ENCODE data around the gene ZNF546.
A peak's percentile ranks its signal among the peaks of the same experiment; 100 is the strongest.

Gene ZNF546

DNA sequence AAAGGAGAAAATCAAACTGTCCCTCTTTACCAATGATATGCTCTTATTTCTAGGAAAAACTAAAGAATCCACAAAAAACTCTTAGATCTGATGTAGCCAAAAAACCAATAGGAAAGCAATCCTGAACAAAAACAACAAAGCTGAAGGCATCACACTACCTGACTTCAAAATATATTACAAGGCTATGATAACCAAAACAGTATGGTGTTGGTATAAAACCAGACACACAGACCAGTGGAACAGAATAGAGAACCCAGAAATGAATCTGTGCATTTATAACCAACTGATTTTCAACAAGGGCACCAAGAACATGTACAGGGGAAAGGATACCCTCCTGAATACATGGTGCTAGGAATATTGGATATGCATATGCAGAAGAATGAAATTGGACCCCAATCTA lies 9.7 kb upstream of the ZNF546 start:
- Histone ChIP-seq H4K8ac (ENCODE audit: low read depth, low read length) (no peak overlapping the region), H3K36me3 (ENCODE audit: control insufficient read depth, insufficient read depth, low read length) (peaks cover 2% of the 10 kb centered on the region), H3K79me1 (ENCODE audit: low read length) (peaks cover 3% of the 10 kb centered on the region), H3K23ac (ENCODE audit: low read length) (no peak overlapping the region), H3K4me1 (ENCODE audit: control insufficient read depth, low read depth, low read length) (no peaks in the 10 kb centered on the region), H2BK15ac (replicated peaks; ENCODE audit: low read depth) (no peak overlapping the region), H3K18ac (ENCODE audit: low read length) (no peak overlapping the region), H2AK5ac (ENCODE audit: low read length) (no peak overlapping the region), H4K5ac (ENCODE audit: low read length) (no peak overlapping the region), H3K79me2 (ENCODE audit: control insufficient read depth, insufficient read depth, low read length) (no peaks in the 10 kb centered on the region), H3K4ac (ENCODE audit: low read depth, low read length) (no peak overlapping the region), H3K4me2 (ENCODE audit: low read length) (no peak overlapping the region), H3K9ac (ENCODE audit: low read length) (no peak overlapping the region), H3K4me3 (ENCODE audit: low read length) (no peak overlapping the region), H2BK5ac (ENCODE audit: low read length) (no peak overlapping the region), H2BK120ac (ENCODE audit: low read depth, low read length) (no peak overlapping the region), H3K27me3 (ENCODE audit: insufficient read depth, low read length, poor library complexity) (no peaks in the 10 kb centered on the region), H3K27ac (ENCODE audit: low read depth, low read length) (no peak overlapping the region), H3K56ac (ENCODE audit: low read length) (no peak overlapping the region)
- DNase-seq = no peak

DNA sequence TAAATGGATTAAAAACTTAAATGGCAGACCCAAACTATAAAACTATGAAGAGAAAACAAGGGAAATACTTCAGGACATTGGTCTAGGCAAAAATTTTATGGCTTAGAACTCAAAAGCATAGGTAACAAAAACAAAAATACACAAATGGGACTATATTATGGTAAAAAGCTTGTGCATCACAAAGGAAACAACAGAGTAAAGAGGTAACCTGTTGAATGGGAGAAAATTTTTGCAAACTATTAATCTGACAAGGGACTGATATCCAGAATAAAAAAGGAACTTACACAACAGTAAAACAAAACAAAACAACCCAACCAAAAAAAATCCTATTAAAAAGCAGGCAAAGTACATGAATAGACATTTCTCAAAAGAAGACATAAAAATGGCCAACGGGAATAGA lies 9.3 kb upstream of the ZNF546 start:
- H2BK15ac ChIP-seq (replicated peaks; ENCODE audit: low read depth) = no peak overlapping the region
- H3K18ac ChIP-seq (ENCODE audit: low read length) = no peak overlapping the region
- H3K79me2 ChIP-seq (ENCODE audit: control insufficient read depth, insufficient read depth, low read length) = no peaks in the 10 kb centered on the region
- no CpG with 5 or more reads among the region's 1 CpG for WGBS (ENCODE audit: extremely low coverage, insufficient coverage, low lambda C conversion rate)
- H2BK120ac ChIP-seq (ENCODE audit: low read depth, low read length) = no peak overlapping the region
- H2BK5ac ChIP-seq (ENCODE audit: low read length) = no peak overlapping the region
- H2AK5ac ChIP-seq (ENCODE audit: low read length) = no peak overlapping the region
- no peak overlapping the region for H3K4ac ChIP-seq (ENCODE audit: low read depth, low read length)
- H4K8ac ChIP-seq (ENCODE audit: low read depth, low read length) = no peak overlapping the region
- H3K36me3 ChIP-seq (ENCODE audit: control insufficient read depth, insufficient read depth, low read length) = peaks cover 2% of the 10 kb centered on the region
- H3K4me3 ChIP-seq (ENCODE audit: low read length) = no peak overlapping the region
- H3K23ac ChIP-seq (ENCODE audit: low read length) = no peak overlapping the region
- no peak overlapping the region for H3K56ac ChIP-seq (ENCODE audit: low read length)
- DNase-seq = no peak
- H3K27me3 ChIP-seq (ENCODE audit: insufficient read depth, low read length, poor library complexity) = no peaks in the 10 kb centered on the region
- H3K9ac ChIP-seq (ENCODE audit: low read length) = no peak overlapping the region
- no peak overlapping the region for H3K27ac ChIP-seq (ENCODE audit: low read depth, low read length)
- H3K4me2 ChIP-seq (ENCODE audit: low read length) = no peak overlapping the region
- peaks cover 3% of the 10 kb centered on the region for H3K79me1 ChIP-seq (ENCODE audit: low read length)
- H4K5ac ChIP-seq (ENCODE audit: low read length) = no peak overlapping the region
- H3K4me1 ChIP-seq (ENCODE audit: control insufficient read depth, low read depth, low read length) = no peaks in the 10 kb centered on the region

- no peak overlapping the region for H3K23ac ChIP-seq (ENCODE audit: low read length)
- no peak overlapping the region for H3K4me2 ChIP-seq (ENCODE audit: low read length)
- H4K5ac ChIP-seq (ENCODE audit: low read length) = no peak overlapping the region
- no peak overlapping the region for H3K18ac ChIP-seq (ENCODE audit: low read length)
- no peaks in the 10 kb centered on the region for H3K36me3 ChIP-seq (ENCODE audit: control insufficient read depth, insufficient read depth, low read length)
- H4K8ac ChIP-seq (ENCODE audit: low read depth, low read length) = no peak overlapping the region
- H3K4ac ChIP-seq (ENCODE audit: low read depth, low read length) = no peak overlapping the region
- WGBS (ENCODE audit: extremely low coverage, insufficient coverage, low lambda C conversion rate) = no CpG with 5 or more reads among the region's 1 CpG
- no peak overlapping the region for H2BK15ac ChIP-seq (replicated peaks; ENCODE audit: low read depth)
- no peak overlapping the region for H3K4me3 ChIP-seq (ENCODE audit: low read length)
- H3K27ac ChIP-seq (ENCODE audit: low read depth, low read length) = no peak overlapping the region
- H2BK5ac ChIP-seq (ENCODE audit: low read length) = no peak overlapping the region
- H3K79me1 ChIP-seq (ENCODE audit: low read length) = peaks cover 8% of the 10 kb centered on the region
- H3K27me3 ChIP-seq (ENCODE audit: insufficient read depth, low read length, poor library complexity) = no peaks in the 10 kb centered on the region
- peaks cover 2% of the 10 kb centered on the region for H3K4me1 ChIP-seq (ENCODE audit: control insufficient read depth, low read depth, low read length)
- no peak overlapping the region for H3K9ac ChIP-seq (ENCODE audit: low read length)
- DNase-seq = no peak
- H3K79me2 ChIP-seq (ENCODE audit: control insufficient read depth, insufficient read depth, low read length) = peaks cover 6% of the 10 kb centered on the region
- H2BK120ac ChIP-seq (ENCODE audit: low read depth, low read length) = no peak overlapping the region
- no peak overlapping the region for H3K56ac ChIP-seq (ENCODE audit: low read length)
- no peak overlapping the region for H2AK5ac ChIP-seq (ENCODE audit: low read length)
These were observed 3.3 kb upstream of the ZNF546 start for GRCh38 chr19:39993605-39994004.

- Histone ChIP-seq H3K4me1 (ENCODE audit: control insufficient read depth, low read depth, low read length) (peaks cover 2% of the 10 kb centered on the region), H3K27ac (ENCODE audit: low read depth, low read length) (no peak overlapping the region), H3K36me3 (ENCODE audit: control insufficient read depth, insufficient read depth, low read length) (no peaks in the 10 kb centered on the region), H2AK5ac (ENCODE audit: low read length) (no peak overlapping the region), H3K4me3 (ENCODE audit: low read length) (no peak overlapping the region), H4K8ac (ENCODE audit: low read depth, low read length) (no peak overlapping the region), H3K4me2 (ENCODE audit: low read length) (no peak overlapping the region), H3K27me3 (ENCODE audit: insufficient read depth, low read length, poor library complexity) (no peaks in the 10 kb centered on the region), H3K4ac (ENCODE audit: low read depth, low read length) (no peak overlapping the region), H3K9ac (ENCODE audit: low read length) (no peak overlapping the region), H3K18ac (ENCODE audit: low read length) (no peak overlapping the region), H4K5ac (ENCODE audit: low read length) (no peak overlapping the region), H3K79me2 (ENCODE audit: control insufficient read depth, insufficient read depth, low read length) (peaks cover 6% of the 10 kb centered on the region), H3K79me1 (ENCODE audit: low read length) (peaks cover 8% of the 10 kb centered on the region), H2BK120ac (ENCODE audit: low read depth, low read length) (no peak overlapping the region), H3K56ac (ENCODE audit: low read length) (no peak overlapping the region), H2BK5ac (ENCODE audit: low read length) (no peak overlapping the region), H2BK15ac (replicated peaks; ENCODE audit: low read depth) (no peak overlapping the region), H3K23ac (ENCODE audit: low read length) (no peak overlapping the region)
- no peak for DNase-seq
These were observed 2.5 kb upstream of the ZNF546 start for GRCh38 chr19:39994361-39994760.

- Histone ChIP-seq H3K36me3 (ENCODE audit: control insufficient read depth, insufficient read depth, low read length) (no peaks in the 10 kb centered on the region), H3K18ac (ENCODE audit: low read length) (no peak overlapping the region), H3K27me3 (ENCODE audit: insufficient read depth, low read length, poor library complexity) (no peaks in the 10 kb centered on the region), H4K5ac (ENCODE audit: low read length) (no peak overlapping the region), H3K4ac (ENCODE audit: low read depth, low read length) (no peak overlapping the region), H2BK5ac (ENCODE audit: low read length) (no peak overlapping the region), H3K27ac (ENCODE audit: low read depth, low read length) (no peak overlapping the region), H2AK5ac (ENCODE audit: low read length) (no peak overlapping the region), H3K23ac (ENCODE audit: low read length) (no peak overlapping the region), H2BK120ac (ENCODE audit: low read depth, low read length) (no peak overlapping the region), H2BK15ac (replicated peaks; ENCODE audit: low read depth) (no peak overlapping the region), H3K9ac (ENCODE audit: low read length) (peak overlapping the region; percentile 24), H3K79me1 (ENCODE audit: low read length) (peaks cover 8% of the 10 kb centered on the region), H3K4me1 (ENCODE audit: control insufficient read depth, low read depth, low read length) (peaks cover 2% of the 10 kb centered on the region), H3K4me3 (ENCODE audit: low read length) (no peak overlapping the region), H3K4me2 (ENCODE audit: low read length) (peak overlapping the region; percentile 21), H3K56ac (ENCODE audit: low read length) (no peak overlapping the region), H3K79me2 (ENCODE audit: control insufficient read depth, insufficient read depth, low read length) (peaks cover 6% of the 10 kb centered on the region), H4K8ac (ENCODE audit: low read depth, low read length) (no peak overlapping the region)
- DNase-seq = no peak
- no CpG with 5 or more reads among the region's 1 CpG for WGBS (ENCODE audit: extremely low coverage, insufficient coverage, low lambda C conversion rate)
These were observed 1.1 kb upstream of the ZNF546 start for GRCh38 chr19:39995794-39996193.

DNA sequence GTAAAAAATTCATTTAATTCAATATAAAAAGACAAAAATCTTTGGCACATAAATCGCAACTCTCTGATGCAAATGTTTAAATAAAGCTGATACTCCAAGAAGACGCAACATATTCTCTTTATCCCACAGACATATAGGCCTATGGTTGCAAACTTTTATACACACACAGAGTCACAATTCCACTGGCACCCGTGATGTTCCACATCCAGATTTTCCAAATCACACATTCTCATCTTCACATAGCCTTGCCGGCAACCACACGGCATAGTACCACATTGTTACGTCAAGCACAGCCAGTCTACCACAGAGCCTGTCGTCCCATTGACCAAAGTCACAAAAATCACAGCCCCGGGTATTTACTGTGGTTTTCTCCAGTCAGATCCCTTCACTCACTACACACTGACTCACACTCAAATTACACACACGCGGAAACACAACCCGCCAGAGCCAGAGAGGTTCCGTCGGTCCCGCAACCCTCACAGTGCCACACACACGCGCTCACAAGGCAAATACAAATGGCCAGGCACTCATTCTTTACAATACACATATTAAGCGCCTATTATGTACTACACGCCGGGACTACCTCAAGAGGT lies 546 bp upstream of the ZNF546 start:
- Histone ChIP-seq H3K27me3 (ENCODE audit: insufficient read depth, low read length, poor library complexity) (no peaks in the 10 kb centered on the region), H2AK5ac (ENCODE audit: low read length) (no peak overlapping the region), H3K9ac (ENCODE audit: low read length) (peak overlapping the region; percentile 95), H3K18ac (ENCODE audit: low read length) (peak overlapping the region; percentile 63), H3K4me2 (ENCODE audit: low read length) (peak overlapping the region; percentile 63), H3K27ac (ENCODE audit: low read depth, low read length) (no peak overlapping the region), H3K4ac (ENCODE audit: low read depth, low read length) (no peak overlapping the region), H4K5ac (ENCODE audit: low read length) (peak overlapping the region; percentile 66), H3K4me1 (ENCODE audit: control insufficient read depth, low read depth, low read length) (peaks cover 2% of the 10 kb centered on the region), H3K79me2 (ENCODE audit: control insufficient read depth, insufficient read depth, low read length) (peaks cover 6% of the 10 kb centered on the region), H3K4me3 (ENCODE audit: low read length) (peak overlapping the region; percentile 90), H3K36me3 (ENCODE audit: control insufficient read depth, insufficient read depth, low read length) (no peaks in the 10 kb centered on the region), H3K79me1 (ENCODE audit: low read length) (peaks cover 8% of the 10 kb centered on the region), H2BK5ac (ENCODE audit: low read length) (peak overlapping the region; percentile 69), H3K56ac (ENCODE audit: low read length) (peak overlapping the region; percentile 97), H3K23ac (ENCODE audit: low read length) (no peak overlapping the region), H2BK120ac (ENCODE audit: low read depth, low read length) (no peak overlapping the region), H2BK15ac (replicated peaks; ENCODE audit: low read depth) (no peak overlapping the region), H4K8ac (ENCODE audit: low read depth, low read length) (no peak overlapping the region)
- no peak for DNase-seq
- no CpG with 5 or more reads among the region's 19 CpGs for WGBS (ENCODE audit: extremely low coverage, insufficient coverage, low lambda C conversion rate)
